WERI-Rb-1 (cell line): ENCODE measurements around the gene CATSPER3.

Source experiments
- DNase-seq: peaks from one replicate; pipeline ENCODE4 v3.0.0-alpha.2; 2020
- H3K27ac ChIP-seq: fragments of 250-450 bp; sonication (Bioruptor Pico); 2 replicates; pipeline ENCODE4 v1.5.1; 2020; ENCODE audit warnings: mild to moderate bottlenecking, moderate library complexity
- H3K27me3 ChIP-seq: fragments of 250-450 bp; sonication (Bioruptor Pico); 2 replicates; pipeline ENCODE4 v1.5.1; 2021; ENCODE audit warnings: mild to moderate bottlenecking, low read depth, moderate library complexity; ENCODE audit not compliant: insufficient read depth, severe bottlenecking
- H3K36me3 ChIP-seq: fragments of 250-450 bp; sonication (Bioruptor Pico); 2 replicates; pipeline ENCODE4 v1.5.1; 2020; ENCODE audit warnings: mild to moderate bottlenecking, moderate library complexity
- H3K4me3 ChIP-seq: 2 replicates; pipeline ENCODE4 v1.5.1; 2011; ENCODE audit warnings: low read depth, mild to moderate bottlenecking, control low read depth, low read length
- H3K9me3 ChIP-seq: fragments of 250-450 bp; sonication (Bioruptor Pico); 2 replicates; pipeline ENCODE4 v1.5.1; 2021; ENCODE audit warnings: mild to moderate bottlenecking, moderate library complexity; ENCODE audit not compliant: severe bottlenecking
- TF ChIP-seq, protein P1 (sequence below): IDR thresholded peaks from 2 replicates; pipeline ENCODE4 v1.5.1; 2011; ENCODE audit warnings: low read depth, mild to moderate bottlenecking, control low read depth, inconsistent platforms, low read length

CATSPER3 gene

DNA sequence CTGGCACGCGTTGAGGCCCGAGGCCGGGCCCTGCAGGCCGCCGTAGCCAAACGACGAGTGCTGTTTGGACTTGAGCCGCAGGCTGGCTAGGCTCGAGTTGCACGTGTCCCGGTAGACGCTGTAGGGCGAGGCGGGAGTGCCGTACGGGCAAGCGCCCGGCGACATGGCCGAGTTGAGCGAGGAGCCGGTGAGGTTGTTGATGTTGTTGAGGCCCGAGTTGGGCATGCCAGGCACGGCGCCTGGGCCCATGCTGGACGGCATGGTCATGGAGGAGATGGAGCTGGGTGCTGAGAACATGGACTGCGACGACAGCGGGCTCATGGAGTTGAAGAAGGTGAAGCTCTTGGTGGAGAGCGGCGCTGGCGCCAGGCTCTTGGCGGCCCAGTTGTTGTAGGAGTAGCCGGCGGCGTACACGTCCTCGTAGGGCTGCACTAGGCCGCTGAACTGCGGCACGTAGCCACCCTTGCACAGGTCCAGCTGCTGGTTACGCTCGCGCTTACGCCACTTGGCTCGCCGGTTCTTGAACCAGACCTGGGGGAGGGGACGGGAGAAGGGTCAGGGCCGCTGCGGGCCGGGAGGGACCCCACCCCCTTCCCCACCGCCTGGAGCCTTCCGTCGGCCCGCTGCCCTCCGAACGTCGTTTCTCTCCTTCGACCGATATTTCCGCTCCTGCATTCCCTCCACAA lies 61.2 kb downstream of the CATSPER3 start:
- no peaks in the 10 kb centered on the region for H3K27me3 ChIP-seq
- TF ChIP-seq, protein P1, sequence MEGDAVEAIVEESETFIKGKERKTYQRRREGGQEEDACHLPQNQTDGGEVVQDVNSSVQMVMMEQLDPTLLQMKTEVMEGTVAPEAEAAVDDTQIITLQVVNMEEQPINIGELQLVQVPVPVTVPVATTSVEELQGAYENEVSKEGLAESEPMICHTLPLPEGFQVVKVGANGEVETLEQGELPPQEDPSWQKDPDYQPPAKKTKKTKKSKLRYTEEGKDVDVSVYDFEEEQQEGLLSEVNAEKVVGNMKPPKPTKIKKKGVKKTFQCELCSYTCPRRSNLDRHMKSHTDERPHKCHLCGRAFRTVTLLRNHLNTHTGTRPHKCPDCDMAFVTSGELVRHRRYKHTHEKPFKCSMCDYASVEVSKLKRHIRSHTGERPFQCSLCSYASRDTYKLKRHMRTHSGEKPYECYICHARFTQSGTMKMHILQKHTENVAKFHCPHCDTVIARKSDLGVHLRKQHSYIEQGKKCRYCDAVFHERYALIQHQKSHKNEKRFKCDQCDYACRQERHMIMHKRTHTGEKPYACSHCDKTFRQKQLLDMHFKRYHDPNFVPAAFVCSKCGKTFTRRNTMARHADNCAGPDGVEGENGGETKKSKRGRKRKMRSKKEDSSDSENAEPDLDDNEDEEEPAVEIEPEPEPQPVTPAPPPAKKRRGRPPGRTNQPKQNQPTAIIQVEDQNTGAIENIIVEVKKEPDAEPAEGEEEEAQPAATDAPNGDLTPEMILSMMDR = no peak
- no peak overlapping the region; the same call in 1 of the 2 replicates for H3K27ac ChIP-seq
- H3K36me3 ChIP-seq = peaks cover 50% of the 10 kb centered on the region
- no peaks in the 10 kb centered on the region for H3K9me3 ChIP-seq
- no peak for DNase-seq
- H3K4me3 ChIP-seq = no peak overlapping the region

DNA sequence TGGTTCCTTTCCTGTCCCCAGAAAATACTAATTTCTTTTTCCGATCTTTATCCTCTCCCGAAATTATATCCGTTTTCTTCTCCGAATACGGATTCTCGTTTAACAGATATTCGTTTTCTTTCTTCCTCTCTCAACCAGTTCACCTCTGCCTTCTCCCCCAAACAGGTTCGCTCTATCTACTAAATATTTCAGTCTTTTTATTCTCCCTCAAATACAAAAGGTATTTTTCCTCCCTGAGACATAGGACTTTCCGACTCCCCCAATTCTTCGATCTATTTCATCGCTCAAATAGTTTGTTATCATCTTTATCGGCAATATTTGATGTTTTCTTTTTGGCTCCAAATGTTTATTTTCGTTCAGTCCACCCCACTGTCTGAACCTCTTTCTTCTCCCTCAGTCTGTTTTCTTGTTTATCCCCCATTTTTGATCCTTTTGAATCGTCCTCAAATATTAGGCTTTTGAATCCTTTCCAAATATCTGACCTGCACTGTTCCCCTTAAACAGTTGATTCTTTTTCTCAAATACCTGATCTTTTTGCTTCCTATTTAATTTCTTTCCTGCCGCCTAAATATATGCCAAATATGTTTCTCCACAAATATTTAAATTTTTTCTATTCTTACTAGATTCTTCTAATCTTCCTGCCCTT lies 61.9 kb downstream of the CATSPER3 start:
- peak overlapping the region; percentile 91 for H3K27ac ChIP-seq
- no peak for DNase-seq
- H3K36me3 ChIP-seq = peaks cover 50% of the 10 kb centered on the region
- H3K4me3 ChIP-seq = no peak overlapping the region
- no peaks in the 10 kb centered on the region for H3K9me3 ChIP-seq
- TF ChIP-seq, protein P1 = no peak
- H3K27me3 ChIP-seq = no peaks in the 10 kb centered on the region

DNA sequence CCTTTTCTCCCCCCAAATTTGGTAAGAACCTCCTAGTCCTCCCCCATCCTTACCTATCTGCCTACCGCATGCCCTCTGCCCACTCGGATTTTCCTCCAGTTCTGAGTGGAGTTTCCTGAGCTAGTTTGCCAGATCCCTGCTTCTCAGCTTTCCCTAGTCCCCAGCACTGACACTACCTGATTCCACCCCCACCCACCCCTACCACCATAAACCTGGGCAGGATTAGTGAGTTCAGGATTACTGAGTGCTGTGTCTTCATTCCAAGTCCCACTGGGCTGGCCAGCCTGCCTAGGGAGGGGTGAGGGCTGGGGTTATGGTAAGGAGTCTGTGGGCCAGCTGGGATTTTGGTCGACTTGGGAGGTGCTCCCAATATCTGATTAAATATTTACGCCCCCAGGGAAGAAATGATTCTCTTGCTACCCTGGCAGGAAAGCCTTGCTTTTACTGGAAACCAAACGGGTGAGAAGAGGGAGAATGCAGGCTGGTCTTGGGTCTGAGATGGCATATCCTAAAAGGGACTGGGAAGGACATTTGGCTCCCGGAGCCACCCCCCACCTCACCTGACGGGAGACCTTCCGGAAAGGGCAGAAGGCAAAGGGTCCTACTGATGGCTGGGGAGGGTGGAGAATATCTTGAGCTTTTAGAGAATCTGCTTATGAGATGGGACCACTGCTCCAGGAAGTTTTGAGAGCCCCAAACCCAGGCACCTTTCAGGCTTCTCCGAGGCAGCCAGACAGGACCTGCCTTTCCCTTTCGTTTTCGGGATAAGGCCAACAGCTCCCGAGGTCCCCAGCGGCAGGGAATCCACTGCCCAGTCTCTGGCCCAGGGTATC lies 62.6 kb downstream of the CATSPER3 start:
- Histone ChIP-seq H3K27ac (peak overlapping the region; percentile 91), H3K36me3 (peaks cover 50% of the 10 kb centered on the region), H3K4me3 (no peak overlapping the region), H3K9me3 (no peaks in the 10 kb centered on the region), H3K27me3 (no peaks in the 10 kb centered on the region)
- DNase-seq = peak; percentile 91
- TF ChIP-seq, protein P1 = no peak

DNA sequence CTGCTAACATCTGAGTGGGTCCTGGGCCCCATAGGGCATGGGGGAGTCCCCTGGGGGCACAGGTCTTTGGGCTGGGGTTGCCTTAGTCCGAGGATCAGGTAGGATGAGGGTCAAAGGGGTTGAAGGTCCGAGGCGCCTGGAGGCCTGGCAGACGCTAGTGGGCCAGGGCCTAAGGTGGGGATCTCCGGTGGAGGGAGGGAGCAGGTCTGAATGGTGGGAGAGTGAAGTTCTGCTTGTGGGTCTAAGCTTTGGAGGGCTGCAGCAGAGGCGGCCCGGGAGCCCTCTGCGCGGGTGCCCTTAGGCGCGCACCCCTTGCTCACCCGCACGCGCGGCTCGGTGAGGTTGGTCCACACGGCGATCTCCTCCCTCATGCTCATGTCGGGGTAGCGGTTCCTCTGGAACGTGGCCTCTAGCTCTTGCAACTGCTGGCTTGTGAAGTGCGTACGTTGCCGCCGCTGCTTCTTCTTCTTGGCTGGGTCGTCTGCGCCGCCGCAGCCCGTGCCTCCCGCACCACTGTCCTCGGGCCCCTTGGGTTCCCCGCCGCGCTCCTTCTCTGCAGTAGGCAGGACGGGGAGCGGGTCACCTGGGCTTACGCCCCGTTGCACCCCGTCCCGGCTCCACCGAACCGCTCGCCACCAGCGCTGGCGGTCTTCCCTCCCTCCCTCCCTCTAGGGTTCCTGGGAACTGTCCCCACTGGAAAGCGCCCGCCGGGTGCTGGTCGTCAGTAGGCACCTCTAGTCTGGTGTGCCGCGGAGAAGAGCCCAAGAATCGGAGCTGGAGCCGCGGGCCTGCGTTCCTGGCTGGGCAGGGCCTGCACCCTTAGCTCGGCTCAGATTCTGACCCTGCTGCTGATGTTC lies 63.5 kb downstream of the CATSPER3 start:
- no peak for DNase-seq
- Histone ChIP-seq H3K36me3 (peaks cover 45% of the 10 kb centered on the region), H3K9me3 (no peaks in the 10 kb centered on the region), H3K27ac (peak overlapping the region; percentile 91), H3K4me3 (no peak overlapping the region), H3K27me3 (no peaks in the 10 kb centered on the region)
- TF ChIP-seq, protein P1 = no peak
